OCI-LY1 (cell line): ENCODE data around the gene FMN1.

Source experiments
- CTCF ChIP-seq: fragments of 200-600 bp; sonication (generic), shearing (Covaris generic); IDR thresholded peaks from 2 replicates; pipeline ENCODE4 v1.5.1; 2017; ENCODE audit warnings: mild to moderate bottlenecking, antibody characterized with exemption, low read length, moderate library complexity, mixed read lengths
- EZH2 ChIP-seq: fragments of 200-600 bp; sonication (generic), shearing (Covaris generic); IDR thresholded peaks from 2 replicates; pipeline ENCODE4 v1.8.0; 2017; ENCODE audit warnings: borderline replicate concordance, mixed run types, mild to moderate bottlenecking, antibody characterized with exemption, low read length, moderate library complexity, mixed read lengths

GRCh38 chr15:32871883-32872282 lies 322.6 kb downstream of the FMN1 start:
- TF ChIP-seq CTCF (no peak), EZH2 (no peak)
